ENCODE data around the gene HSPBP1.
"Not testable (repeated sequence)": the region's sequence is repeated elsewhere in the genome, so short reads cannot be mapped to it uniquely, and the experiment has no call there.

HSPBP1 gene

GRCh38 chr19:55279770-55280643 lies at the start of gene HSPBP1:
Gene HSPBP1, minus strand, starts transcription at chr19:55280110. Its CDS starts 502 bp downstream, at chr19:55279608.
- FAIRE-seq: peak; percentile 73

- not testable (repeated sequence) for FAIRE-seq
These were observed 48.9 kb upstream of the HSPBP1 start for GRCh38 chr19:55328774-55329318.

- no peak for FAIRE-seq
These were observed 45.3 kb upstream of the HSPBP1 start, which contains the start of gene TMEM150B for GRCh38 chr19:55325172-55325571. Gene TMEM150B, minus strand, starts transcription at chr19:55325341. Its CDS starts 4,305 bp downstream, at chr19:55321036.

- FAIRE-seq: no peak
These were observed 44.8 kb upstream of the HSPBP1 start for GRCh38 chr19:55324662-55325061.

GRCh38 chr19:55322204-55322885 lies 42.4 kb upstream of the HSPBP1 start:
- FAIRE-seq: no peak

- no peak for FAIRE-seq
These were observed 41.7 kb upstream of the HSPBP1 start for GRCh38 chr19:55321466-55322137.

- FAIRE-seq: no peak
These were observed 41.0 kb upstream of the HSPBP1 start for GRCh38 chr19:55320844-55321419.

GRCh38 chr19:55319785-55320184 lies 39.9 kb upstream of the HSPBP1 start:
- FAIRE-seq: no peak

GRCh38 chr19:55316646-55317045 lies 36.7 kb upstream of the HSPBP1 start:
- no peak for FAIRE-seq

GRCh38 chr19:55315956-55316525 lies 36.1 kb upstream of the HSPBP1 start:
- no peak for FAIRE-seq

- FAIRE-seq: no peak
These were observed 34.5 kb upstream of the HSPBP1 start for GRCh38 chr19:55314396-55314795.

GRCh38 chr19:55312621-55313512 lies 33.0 kb upstream of the HSPBP1 start:
- no peak for FAIRE-seq

- FAIRE-seq: no peak
These were observed 31.9 kb upstream of the HSPBP1 start for GRCh38 chr19:55311797-55312196.

GRCh38 chr19:55311397-55311796 lies 31.5 kb upstream of the HSPBP1 start:
- FAIRE-seq: no peak

- no peak for FAIRE-seq
These were observed 30.6 kb upstream of the HSPBP1 start for GRCh38 chr19:55310498-55310897.

- no peak for FAIRE-seq
These were observed 29.5 kb upstream of the HSPBP1 start for GRCh38 chr19:55309448-55309847.

GRCh38 chr19:55308281-55308680 lies 28.4 kb upstream of the HSPBP1 start:
- no peak for FAIRE-seq

GRCh38 chr19:55306712-55307111 lies 26.8 kb upstream of the HSPBP1 start:
- no peak for FAIRE-seq

GRCh38 chr19:55305983-55306562 lies 26.2 kb upstream of the HSPBP1 start:
- no peak for FAIRE-seq

GRCh38 chr19:55305491-55305890 lies 25.6 kb upstream of the HSPBP1 start:
- FAIRE-seq: no peak

- FAIRE-seq: no peak
These were observed 25.1 kb upstream of the HSPBP1 start for GRCh38 chr19:55304980-55305379.
